HepG2 (cell line): ENCODE data around the gene RUVBL1. TPM values are rescaled to one million over a fixed set of nuclear protein-coding genes. Genes with fewer than 3 reads are reported as not detected.

Experiments used
- DBP ChIP-seq: sonication (generic); formaldehyde crosslinking; IDR thresholded peaks from 2 replicates; pipeline ENCODE4 v1.4.0; 2020; ENCODE audit warnings: missing genetic modification reagents; ENCODE audit errors: not compliant biosample characterization
- NFE2 ChIP-seq: sonication (generic); formaldehyde crosslinking; IDR thresholded peaks from 2 replicates; pipeline ENCODE4 v1.4.0; 2020; ENCODE audit warnings: missing genetic modification reagents
- PHF21A ChIP-seq: sonication (generic); formaldehyde crosslinking; IDR thresholded peaks from 2 replicates; pipeline ENCODE4 v1.5.0; 2020; ENCODE audit warnings: mild to moderate bottlenecking, missing genetic modification reagents
- ZBTB4 ChIP-seq: sonication (generic); formaldehyde crosslinking; IDR thresholded peaks from 2 replicates; pipeline ENCODE4 v1.4.0; 2020; ENCODE audit warnings: missing genetic modification reagents, mild to moderate bottlenecking, borderline replicate concordance
- ZC3H13 ChIP-seq: sonication (generic); formaldehyde crosslinking; IDR thresholded peaks from 2 replicates; pipeline ENCODE4 v1.8.1; 2023; ENCODE audit warnings: mild to moderate bottlenecking, missing genetic modification reagents, moderate library complexity
- ZHX2 ChIP-seq, 2 experiments: sonication (generic) in 1 of 2; formaldehyde crosslinking in 1 of 2; IDR thresholded peaks; 2 replicates each; pipeline versions ENCODE4 v1.6.1 to v1.9.0; 2014 to 2022; ENCODE audit warnings: antibody characterized with exemption in 1 of 2, borderline replicate concordance in 1 of 2, inconsistent platforms in 1 of 2, low read depth in 1 of 2, missing genetic modification reagents in 1 of 2
- ZNF124 ChIP-seq: sonication (generic); formaldehyde crosslinking; IDR thresholded peaks from 2 replicates; pipeline ENCODE4 v1.4.0; 2020; ENCODE audit warnings: missing genetic modification reagents
- ZNF280D ChIP-seq: sonication (generic); formaldehyde crosslinking; IDR thresholded peaks from 2 replicates; pipeline ENCODE4 v1.5.1; 2020; ENCODE audit warnings: mild to moderate bottlenecking, missing genetic modification reagents
- ZNF382 ChIP-seq: sonication (generic); formaldehyde crosslinking; IDR thresholded peaks from 2 replicates; pipeline ENCODE4 v1.5.0; 2020; ENCODE audit warnings: missing genetic modification reagents, mild to moderate bottlenecking, borderline replicate concordance
- ZNF704 ChIP-seq: sonication (generic); formaldehyde crosslinking; IDR thresholded peaks from 2 replicates; pipeline ENCODE4 v1.8.1; 2023; ENCODE audit warnings: mild to moderate bottlenecking, inconsistent platforms, moderate library complexity, missing genetic modification reagents, borderline replicate concordance
- polyA plus RNA-seq, 8 experiments: library from polyadenylated mRNA; depleted of rRNA in 3 of 8; stranded (reverse) in 7 of 8; unstranded in 1 of 8; fragments of >200 nt; fragmentation: Illumina TruSeq in 4 of 8; extraction: Trizol in 4 of 8; gene quantifications; 2 replicates each; pipeline versions ENCODE4 v1.2.1 to v1.2.3, GENCODE V29; 2011 to 2016; ENCODE audit warnings: low read depth in 4 of 8, missing spikeins in 1 of 8, mixed read lengths in 1 of 8; ENCODE audit not compliant: insufficient read depth in 1 of 8
- total RNA-seq, 5 experiments: library from RNA; depleted of rRNA; stranded (reverse); fragments of >200 nt; fragmentation: Illumina TruSeq; extraction: Trizol; gene quantifications; 2 replicates each; pipeline ENCODE4 v1.2.3, GENCODE V29; 2016; ENCODE audit warnings: low read depth in 1 of 5

RUVBL1 gene
- total and polyA plus RNA-seq, 2 of the 13 experiments (the other 11 are each of a cell fraction or from before 2014, with no cell fraction given), result 32.7 to 86.3 TPM

GRCh38 chr3:128051837-128052594 lies 71.6 kb downstream of the RUVBL1 start, which contains the start of gene SEC61A1 (continued):
- no peak; the same call in 1 of the 2 replicates for TF ChIP-seq PHF21A (CRISPR knock-in tag)
- peak; percentile 67; the same call in 1 of the 2 replicates for TF ChIP-seq ZNF280D
- 0 out of 2 replicates have a peak, but pooled peaks have one; percentile 16 for TF ChIP-seq ZNF124 (CRISPR knock-in tag)
- TF ChIP-seq DBP (CRISPR knock-in tag), result no peak
- 0 out of 2 replicates have a peak, but pooled peaks have one; percentile 29 for TF ChIP-seq ZBTB4 (CRISPR knock-in tag)
- TF ChIP-seq ZNF382 (CRISPR knock-in tag), result no peak
- no peak; the same call in none of the 2 replicates for TF ChIP-seq ZHX2 (IDR thresholded peaks at IDR 0.05; ENCODE audit: low read depth)
- no peak for TF ChIP-seq ZHX2 (CRISPR knock-in tag; IDR thresholded peaks at IDR 0.05; ENCODE audit: borderline replicate concordance)
- no peak for TF ChIP-seq NFE2 (CRISPR knock-in tag)
- no peak for TF ChIP-seq ZC3H13 (CRISPR knock-in tag)
- TF ChIP-seq ZNF704 (CRISPR knock-in tag), result no peak
